ENCODE data around the gene GPR87. TPM values are rescaled to one million over a fixed set of nuclear protein-coding genes. Genes with fewer than 3 reads are reported as not detected.

GPR87 gene
- polyA plus RNA-seq, 3 donors: 0.15 TPM; not detected in 2

GRCh38 chr3:151346292-151346691 is 29.7 kb upstream of the GPR87 start:
- Histone ChIP-seq H3K79me2 (ENCODE audit: insufficient read depth, low read length) (peaks cover 4% of the 10 kb centered on the region), H3K27ac (ENCODE audit: low read depth in 1 of 2, low read length in 2 of 2) (peak overlapping the region; percentile 68 to 82), H2AFZ (ENCODE audit: insufficient read depth, low read depth, low read length, poor library complexity, severe bottlenecking) (peak overlapping the region; percentile 4), H3K9me3 (replicated peaks in 1 of 2; ENCODE audit: control insufficient read depth in 1 of 2, insufficient read depth in 1 of 2, low read length in 2 of 2) (no peaks in the 10 kb centered on the region), H3K9ac (ENCODE audit: insufficient read depth, low read length, poor library complexity, severe bottlenecking) (peak overlapping the region; percentile 39), H3K4me1 (ENCODE audit: control insufficient read depth in 1 of 2, insufficient read depth in 2 of 2, low read length in 2 of 2) (peaks cover 61 to 67% of the 10 kb centered on the region in 2 donors), H3K4me2 (replicated peaks; ENCODE audit: extremely low read depth, low read length, poor library complexity, severe bottlenecking) (peak overlapping the region; percentile 79), H3K4me3 (replicated peaks in 1 of 3; ENCODE audit: low read depth in 2 of 3, low read length in 3 of 3) (peak overlapping the region; percentile 40 to 71 (median 65)), H3K27me3 (ENCODE audit: control insufficient read depth in 2 of 2, insufficient read depth in 2 of 2, low read length in 2 of 2) (no peaks in the 10 kb centered on the region), H3K36me3 (replicated peaks in 1 of 2; ENCODE audit: control insufficient read depth in 1 of 2, insufficient read depth in 2 of 2, low read length in 2 of 2) (no peaks in the 10 kb centered on the region), H4K20me1 (ENCODE audit: insufficient read depth, low read length) (no peaks in the 10 kb centered on the region)
- no peaks in the 10 kb centered on the region for H3K36me3 Mint-ChIP-seq
- H3K4me1 Mint-ChIP-seq: peaks cover 54% of the 10 kb centered on the region
- H3K9me3 Mint-ChIP-seq: no peaks in the 10 kb centered on the region
- TF ChIP-seq CTCF (IDR thresholded peaks at IDR 0.05): no peak
- peak overlapping the region; percentile 93 to 98 (median 96) for H3K27ac Mint-ChIP-seq
- intact Hi-C loops (cut with micrococcal nuclease): loop anchor here in 1 of 2 donors (5.0 kb wide), 1 partner anchor 41 kb away; no protein-coding TSS in a partner anchor
- H3K4me3 Mint-ChIP-seq: peak overlapping the region; percentile 64 to 89
- DNase-seq: peak; percentile 79 to 85 (median 84)
- 0% methylated on average over 2 of the region's 3 CpGs for WGBS (ENCODE audit: insufficient coverage)
- no peaks in the 10 kb centered on the region for H3K27me3 Mint-ChIP-seq (ENCODE audit: low read depth in 3 of 3)

GRCh38 chr3:151345859-151346258 is 29.2 kb upstream of the GPR87 start:
- peak in 2 of 3 donors; percentile 32 for DNase-seq
- Histone ChIP-seq H3K27me3 (ENCODE audit: control insufficient read depth in 2 of 2, insufficient read depth in 2 of 2, low read length in 2 of 2) (no peaks in the 10 kb centered on the region), H3K79me2 (ENCODE audit: insufficient read depth, low read length) (peaks cover 4% of the 10 kb centered on the region), H2AFZ (ENCODE audit: insufficient read depth, low read depth, low read length, poor library complexity, severe bottlenecking) (peak overlapping the region; percentile 4), H3K4me3 (replicated peaks in 1 of 3; ENCODE audit: low read depth in 2 of 3, low read length in 3 of 3) (peak overlapping the region; percentile 40 to 71 (median 65)), H3K4me1 (ENCODE audit: control insufficient read depth in 1 of 2, insufficient read depth in 2 of 2, low read length in 2 of 2) (peaks cover 58 to 63% of the 10 kb centered on the region in 2 donors), H3K9me3 (replicated peaks in 1 of 2; ENCODE audit: control insufficient read depth in 1 of 2, insufficient read depth in 1 of 2, low read length in 2 of 2) (no peaks in the 10 kb centered on the region), H3K36me3 (replicated peaks in 1 of 2; ENCODE audit: control insufficient read depth in 1 of 2, insufficient read depth in 2 of 2, low read length in 2 of 2) (no peaks in the 10 kb centered on the region), H3K27ac (ENCODE audit: low read depth in 1 of 2, low read length in 2 of 2) (peak overlapping the region; percentile 68 to 82), H4K20me1 (ENCODE audit: insufficient read depth, low read length) (no peaks in the 10 kb centered on the region), H3K9ac (ENCODE audit: insufficient read depth, low read length, poor library complexity, severe bottlenecking) (peak overlapping the region; percentile 39), H3K4me2 (replicated peaks; ENCODE audit: extremely low read depth, low read length, poor library complexity, severe bottlenecking) (peak overlapping the region; percentile 79)
- intact Hi-C loops (cut with micrococcal nuclease): loop anchor here in 1 of 2 donors (5.0 kb wide), 1 partner anchor 41 kb away; no protein-coding TSS in a partner anchor
- no peaks in the 10 kb centered on the region for H3K9me3 Mint-ChIP-seq
- TF ChIP-seq CTCF (IDR thresholded peaks at IDR 0.05): no peak
- H3K36me3 Mint-ChIP-seq: no peaks in the 10 kb centered on the region
- H3K27me3 Mint-ChIP-seq (ENCODE audit: low read depth in 3 of 3): no peaks in the 10 kb centered on the region
- H3K27ac Mint-ChIP-seq: peak overlapping the region; percentile 93 to 98 (median 96)
- no CpG with 5 or more reads among the region's 2 CpGs for WGBS (ENCODE audit: insufficient coverage)
- H3K4me1 Mint-ChIP-seq: peaks cover 53% of the 10 kb centered on the region
- H3K4me3 Mint-ChIP-seq: peak overlapping the region; percentile 64 to 89
